ENCODE data around the gene MMP17.

GRCh38 chr12:131817241-131817640 lies 11.0 kb upstream of the MMP17 start:
- TF ChIP-seq CTCF (optimal IDR thresholded peaks at IDR 0.05 in 1 of 3, IDR thresholded peaks at IDR 0.05 in 1 of 3, conservative IDR thresholded peaks at IDR 0.05 in 1 of 3; ENCODE audit: extremely low read depth in 1 of 3, insufficient read depth in 2 of 3, low read length in 3 of 3) (no peak), EZH2 (IDR thresholded peaks at IDR 0.05; ENCODE audit: low read length) (no peak)
